AG10803 (cell line): ENCODE measurements around the gene MINAR1.
A peak's percentile ranks its signal among the peaks of the same experiment; 100 is the strongest.

ENCODE experiments used
- DNase-seq: peaks from one replicate; pipeline ENCODE4 v3.0.0; 2010; ENCODE audit warnings: low read depth
- H3K4me3 ChIP-seq: 2 replicates; pipeline ENCODE4 v1.5.1; 2011; ENCODE audit warnings: mild to moderate bottlenecking, low read length, control low read depth
- TF ChIP-seq, protein P1 (sequence below): conservative IDR thresholded peaks from 2 replicates; pipeline ENCODE4 v1.5.1; 2011; ENCODE audit warnings: mild to moderate bottlenecking, low read length, control low read depth, inconsistent platforms

MINAR1 gene

DNA sequence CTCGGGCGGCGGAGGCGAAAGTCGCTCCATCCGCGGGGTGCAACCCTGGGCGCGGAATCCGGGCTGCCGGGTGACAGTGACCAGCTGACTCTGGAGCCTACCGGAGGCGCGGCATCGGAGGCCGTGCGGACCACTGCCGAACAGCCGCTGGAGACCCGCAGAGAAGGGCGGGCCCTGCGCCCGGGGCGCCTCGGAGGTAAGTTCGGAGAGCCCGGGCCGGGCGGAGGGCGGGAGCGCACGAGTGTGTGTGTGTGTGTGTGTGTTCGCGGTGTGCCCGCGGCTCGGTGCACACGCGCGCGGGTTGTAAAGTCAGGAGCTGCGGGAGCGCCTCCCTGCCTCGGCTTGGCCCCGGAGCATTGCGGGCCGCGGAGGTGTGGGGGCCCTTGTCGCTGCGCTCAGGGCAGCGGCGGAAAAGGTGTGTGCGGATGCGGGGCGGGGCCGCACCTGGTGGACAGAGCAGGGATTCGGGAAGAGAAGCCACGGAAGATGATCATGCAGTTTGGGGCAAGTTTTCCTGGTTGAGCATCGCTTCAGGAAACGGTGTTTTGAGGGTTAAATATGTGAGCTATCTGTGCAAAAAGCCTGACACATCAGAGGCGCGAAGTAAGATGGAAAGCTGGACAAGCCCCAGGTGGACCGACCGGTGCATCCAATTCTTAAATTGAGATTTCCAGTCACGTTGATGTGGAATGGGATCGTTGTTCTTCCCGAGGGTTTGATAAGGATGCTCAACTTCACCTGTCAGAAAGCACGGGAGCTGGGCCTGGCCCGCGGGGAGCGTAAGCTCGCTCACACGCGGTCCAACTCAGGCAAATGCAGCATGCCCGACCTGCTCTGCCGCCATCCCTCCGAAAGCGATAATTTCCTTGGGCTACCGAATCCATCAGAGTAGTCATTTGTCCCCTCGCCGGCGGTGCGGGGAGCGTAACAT is 474 bp downstream of the MINAR1 start:
- peak overlapping the region; percentile 62 for H3K4me3 ChIP-seq
- TF ChIP-seq, protein P1, sequence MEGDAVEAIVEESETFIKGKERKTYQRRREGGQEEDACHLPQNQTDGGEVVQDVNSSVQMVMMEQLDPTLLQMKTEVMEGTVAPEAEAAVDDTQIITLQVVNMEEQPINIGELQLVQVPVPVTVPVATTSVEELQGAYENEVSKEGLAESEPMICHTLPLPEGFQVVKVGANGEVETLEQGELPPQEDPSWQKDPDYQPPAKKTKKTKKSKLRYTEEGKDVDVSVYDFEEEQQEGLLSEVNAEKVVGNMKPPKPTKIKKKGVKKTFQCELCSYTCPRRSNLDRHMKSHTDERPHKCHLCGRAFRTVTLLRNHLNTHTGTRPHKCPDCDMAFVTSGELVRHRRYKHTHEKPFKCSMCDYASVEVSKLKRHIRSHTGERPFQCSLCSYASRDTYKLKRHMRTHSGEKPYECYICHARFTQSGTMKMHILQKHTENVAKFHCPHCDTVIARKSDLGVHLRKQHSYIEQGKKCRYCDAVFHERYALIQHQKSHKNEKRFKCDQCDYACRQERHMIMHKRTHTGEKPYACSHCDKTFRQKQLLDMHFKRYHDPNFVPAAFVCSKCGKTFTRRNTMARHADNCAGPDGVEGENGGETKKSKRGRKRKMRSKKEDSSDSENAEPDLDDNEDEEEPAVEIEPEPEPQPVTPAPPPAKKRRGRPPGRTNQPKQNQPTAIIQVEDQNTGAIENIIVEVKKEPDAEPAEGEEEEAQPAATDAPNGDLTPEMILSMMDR = no peak
- DNase-seq = peak; percentile 13

DNA sequence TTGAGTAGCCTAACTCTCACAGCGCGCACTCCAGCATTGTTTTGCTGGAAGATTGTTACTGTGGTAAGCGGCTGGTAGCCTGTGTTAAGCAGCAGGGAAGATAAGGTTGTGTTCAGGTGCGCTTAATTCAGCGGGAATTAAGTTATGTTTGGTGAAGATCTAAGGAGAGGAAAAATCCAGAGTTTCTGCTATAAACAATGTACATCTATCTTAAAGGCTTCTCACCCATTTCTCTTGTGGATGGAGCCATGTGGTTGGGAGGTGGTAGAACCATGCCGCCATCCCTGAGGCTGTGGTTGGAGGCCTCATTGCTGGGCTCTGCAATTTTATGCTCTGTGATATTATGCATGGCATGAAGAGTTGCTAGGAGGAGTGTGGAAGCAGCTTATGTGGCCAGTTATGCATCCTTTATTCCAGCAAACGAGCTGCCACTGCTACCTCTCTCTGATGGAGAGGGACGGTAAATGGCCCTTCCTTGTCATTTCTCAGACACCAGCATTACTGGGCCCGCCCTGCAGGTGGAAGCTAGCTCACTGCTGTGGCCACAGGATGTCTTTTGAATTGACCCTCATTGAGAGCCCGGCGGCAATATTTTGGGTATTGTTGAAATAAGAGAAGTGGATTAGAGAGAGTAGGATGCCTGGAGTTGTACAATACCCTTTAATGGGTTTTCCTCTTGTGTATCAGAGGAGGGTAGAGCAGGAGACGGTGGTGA is 1.3 kb downstream of the MINAR1 start:
- no peak for DNase-seq
- TF ChIP-seq, protein P1 = no peak
- no peak overlapping the region for H3K4me3 ChIP-seq

DNA sequence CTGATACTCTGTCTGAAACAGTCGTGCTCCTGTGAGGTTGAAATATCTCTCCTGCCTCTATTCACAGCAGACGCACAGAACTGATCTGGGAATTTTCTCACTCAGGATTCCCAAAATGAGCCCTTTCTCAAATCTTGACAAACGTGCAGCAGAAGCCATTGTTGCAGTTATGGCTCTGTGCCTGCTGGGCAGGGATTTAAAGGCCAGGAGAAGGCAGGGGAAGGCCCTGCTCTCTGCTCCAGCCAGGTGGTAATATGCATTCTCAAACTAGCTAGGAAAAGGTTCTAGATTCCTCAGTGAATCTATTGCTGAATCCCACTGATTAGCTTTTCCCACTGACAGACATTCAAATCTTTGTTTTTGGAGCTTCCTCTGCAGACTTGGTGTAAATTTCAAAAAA is 2.2 kb downstream of the MINAR1 start:
- TF ChIP-seq, protein P1 = no peak

DNA sequence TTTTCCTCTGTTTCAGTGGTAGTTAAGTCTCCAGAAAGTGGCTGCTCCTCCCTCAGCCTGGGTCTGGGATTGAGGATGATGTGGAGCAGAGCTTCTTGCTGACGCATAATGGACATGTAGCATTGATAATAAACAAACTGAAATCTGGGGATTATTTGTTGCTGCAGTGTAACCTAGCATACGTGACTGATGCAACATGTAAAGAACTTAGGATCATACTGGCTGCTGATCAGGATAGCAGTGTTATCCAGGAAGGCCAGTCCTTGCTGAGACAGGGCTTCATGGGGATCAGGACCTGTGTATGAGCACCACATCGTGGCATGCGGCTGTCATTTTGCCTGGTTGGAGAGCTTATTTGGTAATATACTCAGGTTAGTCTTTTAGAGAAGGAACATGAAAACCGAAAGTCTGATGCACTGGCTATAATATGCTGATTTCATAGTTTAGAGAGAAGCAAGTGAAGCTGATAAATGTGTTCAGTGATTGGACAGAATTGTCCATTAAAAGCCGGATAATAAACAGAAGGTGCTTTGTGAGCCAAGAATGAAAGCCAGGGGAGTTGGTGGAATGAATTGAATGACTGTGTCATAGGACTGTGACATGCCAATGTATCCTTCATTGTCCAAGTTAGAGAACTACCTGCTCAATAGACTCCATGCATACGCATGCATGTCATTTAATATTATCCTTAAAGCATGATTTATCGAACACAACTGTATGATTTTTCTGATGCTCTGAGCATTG is 4.1 kb downstream of the MINAR1 start:
- TF ChIP-seq, protein P1 = no peak
- H3K4me3 ChIP-seq = no peak overlapping the region
- DNase-seq = peak; percentile 3

More for the DNA sequence above, 2.2 kb downstream of the MINAR1 start:
- no peak overlapping the region for H3K4me3 ChIP-seq
- DNase-seq = no peak

DNA sequence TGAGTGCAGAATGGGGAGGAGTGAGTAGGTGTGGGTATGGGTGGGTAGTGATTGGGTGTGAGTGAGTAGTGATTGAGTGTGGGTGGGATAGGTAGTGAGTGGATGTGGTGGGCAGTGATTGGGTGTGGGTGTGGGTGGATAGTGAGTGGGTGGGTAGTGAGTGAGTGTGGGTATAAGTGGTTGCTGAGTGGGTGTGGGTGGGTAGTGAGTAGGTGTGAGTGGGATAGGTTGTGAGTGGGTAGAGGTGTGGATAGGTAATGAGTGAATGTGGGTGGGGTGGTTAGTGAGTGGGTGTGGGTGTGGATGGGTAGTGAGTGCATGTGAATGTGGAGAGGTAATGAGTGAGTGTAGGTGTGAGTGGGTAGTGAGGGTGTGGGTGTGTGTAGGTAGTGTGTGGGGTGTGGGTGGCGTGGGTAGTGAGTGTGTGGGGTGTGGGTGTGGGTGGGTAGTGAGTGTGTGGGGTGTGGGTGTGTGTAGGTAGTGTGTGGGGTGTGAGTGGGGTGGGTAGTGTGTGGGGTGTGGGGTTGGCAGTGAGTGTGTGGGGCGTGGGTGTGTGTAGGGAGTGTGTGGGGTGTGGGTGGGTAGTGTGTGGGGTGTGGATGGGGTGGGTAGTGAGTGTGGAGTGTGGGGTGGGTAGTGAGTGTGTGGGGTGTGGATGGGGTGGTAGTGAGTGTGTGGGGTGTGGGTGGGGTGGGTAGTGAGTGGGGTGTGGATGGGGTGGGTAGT is 5.3 kb downstream of the MINAR1 start:
- DNase-seq = no peak
- TF ChIP-seq, protein P1 = no peak
- H3K4me3 ChIP-seq = no peak overlapping the region

DNA sequence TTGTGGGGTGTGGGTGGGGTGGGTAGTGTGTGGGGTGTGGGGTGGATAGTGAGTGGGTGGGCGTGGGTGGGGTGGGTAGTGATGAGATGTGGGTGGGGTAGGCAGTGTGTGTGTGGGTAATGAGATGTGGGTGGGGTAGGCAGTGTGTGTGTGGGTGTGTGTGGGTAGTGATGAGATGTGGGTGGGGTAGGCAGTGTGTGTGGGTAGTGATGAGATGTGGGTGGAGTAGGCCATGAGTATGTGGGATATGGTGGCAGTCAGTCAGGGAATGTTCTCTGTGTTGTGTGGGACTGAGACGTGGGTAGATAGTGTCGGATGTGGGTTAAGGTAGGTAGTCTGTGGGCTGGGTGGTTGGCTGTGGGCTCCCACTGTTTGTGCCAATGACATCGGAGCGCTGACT is 7.1 kb downstream of the MINAR1 start:
- TF ChIP-seq, protein P1 = no peak
- H3K4me3 ChIP-seq = no peak overlapping the region
- DNase-seq = no peak
